GM12891 (cell line): ENCODE data around the gene NOS3.

Source experiments
- PAX5 ChIP-seq: IDR thresholded peaks from 2 replicates; pipeline ENCODE4 v1.6.1; 2011; ENCODE audit warnings: low read length, moderate library complexity, mild to moderate bottlenecking; ENCODE audit not compliant: insufficient read depth, severe bottlenecking
- POLR2A ChIP-seq: IDR thresholded peaks from 2 replicates; pipeline ENCODE4 v1.6.1; 2011; ENCODE audit warnings: low read depth, low read length, control low read depth
- POLR2AphosphoS5 ChIP-seq: IDR thresholded peaks from 2 replicates; pipeline ENCODE4 v1.6.1; 2011; ENCODE audit warnings: low read depth, low read length, control low read depth
- TAF1 ChIP-seq: IDR thresholded peaks from 2 replicates; pipeline ENCODE4 v1.6.1; 2011; ENCODE audit warnings: low read depth, low read length, control low read depth

GRCh38 chr7:150962553-150963399, 28.0 kb upstream of the NOS3 start:
- TF ChIP-seq POLR2A (no peak), TAF1 (no peak), POLR2AphosphoS5 (no peak), PAX5 (no peak)
